NCI-H187 treated with DMSO at 0.1 percent for 48 hours (cell line): ENCODE measurements around the gene CCDC107.
A peak's percentile ranks its signal among the peaks of the same experiment; 100 is the strongest.
"Not testable (repeated sequence)": the region's sequence is repeated elsewhere in the genome, so short reads cannot be mapped to it uniquely, and the experiment has no call there.

Experiments used
- DNase-seq: peaks from one replicate; lab custom pipeline; 2025; lab: John Stamatoyannopoulos, UW

The CCDC107 gene

GRCh38 chr9:35637427-35637955, 20.6 kb upstream of the CCDC107 start:
- DNase-seq = not testable (repeated sequence)

- not testable (repeated sequence) for DNase-seq
Observed at GRCh38 chr9:35638751-35639150, 19.3 kb upstream of the CCDC107 start.

- not testable (repeated sequence) for DNase-seq
Observed at GRCh38 chr9:35639225-35639624, 18.9 kb upstream of the CCDC107 start.

- no peak for DNase-seq
Observed at GRCh38 chr9:35639631-35640030, 18.5 kb upstream of the CCDC107 start.

- not testable (repeated sequence) for DNase-seq
Observed at GRCh38 chr9:35640431-35640830, 17.7 kb upstream of the CCDC107 start.

GRCh38 chr9:35641478-35641877, 16.6 kb upstream of the CCDC107 start:
- not testable (repeated sequence) for DNase-seq

GRCh38 chr9:35643046-35643445, 15.0 kb upstream of the CCDC107 start:
- DNase-seq = no peak

GRCh38 chr9:35645736-35646135, 12.4 kb upstream of the CCDC107 start:
- DNase-seq = not testable (repeated sequence)

GRCh38 chr9:35646153-35646532, 11.9 kb upstream of the CCDC107 start:
- DNase-seq = no peak

- DNase-seq = no peak
Observed at GRCh38 chr9:35646533-35647265, 11.4 kb upstream of the CCDC107 start.

GRCh38 chr9:35649431-35650340, 8.4 kb upstream of the CCDC107 start:
- DNase-seq = no peak

GRCh38 chr9:35650341-35651158, 7.5 kb upstream of the CCDC107 start, which contains the start of gene SIT1:
Gene SIT1, minus strand, starts transcription at chr9:35650931. Its CDS starts 78 bp downstream, at chr9:35650853.
- DNase-seq = no peak

- no peak for DNase-seq
Observed at GRCh38 chr9:35651956-35652828, 5.9 kb upstream of the CCDC107 start.

- DNase-seq = no peak
Observed at GRCh38 chr9:35652829-35653209, 5.3 kb upstream of the CCDC107 start.

GRCh38 chr9:35653611-35654010, 4.5 kb upstream of the CCDC107 start:
- DNase-seq = no peak

- no peak for DNase-seq
Observed at GRCh38 chr9:35656348-35656747, 1.7 kb upstream of the CCDC107 start.

GRCh38 chr9:35656831-35657545, 1.1 kb upstream of the CCDC107 start:
- DNase-seq = no peak

GRCh38 chr9:35657546-35658136, 451 bp upstream of the CCDC107 start, which contains the start of gene RMRP:
Gene RMRP, minus strand, starts transcription at chr9:35658019.
- peak; percentile 78 for DNase-seq

- no peak for DNase-seq
Observed at GRCh38 chr9:35658968-35659220, 802 bp downstream of the CCDC107 start.

GRCh38 chr9:35659340-35659739, 1.2 kb downstream of the CCDC107 start:
- DNase-seq = no peak
